ENCODE measurements around the gene SLC15A4. TPM values are rescaled to one million over a fixed set of nuclear protein-coding genes. Genes with fewer than 3 reads are reported as not detected.
"Not testable (repeated sequence)": the region's sequence is repeated elsewhere in the genome, so short reads cannot be mapped to it uniquely, and the experiment has no call there.

Gene SLC15A4
- polyA plus RNA-seq, 1 of the 3 experiments (the other 2 are of a cell fraction) = 14.5 TPM

- H3K9me3 ChIP-seq = no peaks in the 10 kb centered on the region
- H3K9me2 ChIP-seq = no peaks in the 10 kb centered on the region
- ChIA-PET CTCF (interaction anchor here (1.6 kb wide), 1 partner anchor 17 kb away, joined by 4 read pairs; the partner anchor contains the start of gene SLC15A4), POLR2A (no interaction called here)
- H4K20me1 ChIP-seq (ENCODE audit: insufficient read depth) = peaks cover 9% of the 10 kb centered on the region
- peaks cover 6 to 10% of the 10 kb centered on the region in 2 experiments; a peak in 2 of 4 replicates for H3K4me1 ChIP-seq (ENCODE audit: control insufficient read depth in 1 of 2, insufficient read depth in 2 of 2, low read depth in 1 of 2, low read length in 1 of 2)
- no peak overlapping the region for H3K9ac ChIP-seq
- H3K36me3 ChIP-seq (replicated peaks in 1 of 2; ENCODE audit: control insufficient read depth in 1 of 2, insufficient read depth in 2 of 2, low read length in 1 of 2) = peaks cover 37 to 50% of the 10 kb centered on the region in 2 experiments
- H3K79me2 ChIP-seq (ENCODE audit: insufficient read depth) = peaks cover 54% of the 10 kb centered on the region
- H3F3A ChIP-seq (replicated peaks; ENCODE audit: insufficient read depth) = peaks cover 11% of the 10 kb centered on the region
- TF ChIP-seq ELF1 (IDR thresholded peaks at IDR 0.05) (no peak), EZH2phosphoT487 (IDR thresholded peaks at IDR 0.05; ENCODE audit: borderline replicate concordance, low read depth) (no peak)
- no peak overlapping the region for H3K4me2 ChIP-seq
- no peak overlapping the region for H2AFZ ChIP-seq (ENCODE audit: low read depth)
- WGBS (ENCODE audit: low lambda C conversion rate) = 83% methylated on average over 9 of the region's 9 CpGs
- H3K27me3 ChIP-seq (ENCODE audit: insufficient read depth) = no peaks in the 10 kb centered on the region
- no peak for DNase-seq
- no peak overlapping the region for H3K4me3 ChIP-seq (ENCODE audit: low read depth in 2 of 2, low read length in 1 of 2)
- no peak overlapping the region for H3K27ac ChIP-seq (ENCODE audit: low read depth in 2 of 2, low read length in 1 of 2)
Measured at GRCh38 chr12:128806573-128806972, 17.2 kb downstream of the SLC15A4 start.

GRCh38 chr12:128805406-128805805 is 18.4 kb downstream of the SLC15A4 start:
- DNase-seq; H3K9me3 ChIP-seq; H3K4me3 ChIP-seq (ENCODE audit: low read depth in 2 of 2, low read length in 1 of 2); H3K9ac ChIP-seq; POLR2A ChIA-PET; H4K20me1 ChIP-seq (ENCODE audit: insufficient read depth); H3K9me2 ChIP-seq; H3K27me3 ChIP-seq (ENCODE audit: insufficient read depth); H3K4me1 ChIP-seq (ENCODE audit: control insufficient read depth in 1 of 2, insufficient read depth in 2 of 2, low read depth in 1 of 2, low read length in 1 of 2); H3K4me2 ChIP-seq; H3K27ac ChIP-seq (ENCODE audit: low read depth in 2 of 2, low read length in 1 of 2); H2AFZ ChIP-seq (ENCODE audit: low read depth): not testable (repeated sequence)
- Histone ChIP-seq H3K36me3 (replicated peaks in 1 of 2; ENCODE audit: control insufficient read depth in 1 of 2, insufficient read depth in 2 of 2, low read length in 1 of 2) (peaks cover 47 to 56% of the 10 kb centered on the region in 2 experiments), H3F3A (replicated peaks; ENCODE audit: insufficient read depth) (peaks cover 17% of the 10 kb centered on the region), H3K79me2 (ENCODE audit: insufficient read depth) (peaks cover 57% of the 10 kb centered on the region)
- WGBS (ENCODE audit: low lambda C conversion rate) = over 99% methylated on average over 5 of the region's 5 CpGs
- CTCF ChIA-PET = interaction anchor here (0.8 to 1.4 kb wide), 2 partner anchors 11 to 20 kb away, joined by 3 to 7 read pairs; no protein-coding TSS in a partner anchor

GRCh38 chr12:128804762-128805161 is 19.0 kb downstream of the SLC15A4 start:
- H4K20me1 ChIP-seq (ENCODE audit: insufficient read depth) = peaks cover 6% of the 10 kb centered on the region
- peaks cover 17% of the 10 kb centered on the region for H3F3A ChIP-seq (replicated peaks; ENCODE audit: insufficient read depth)
- H3K9me3 ChIP-seq = no peaks in the 10 kb centered on the region
- no peak overlapping the region for H2AFZ ChIP-seq (ENCODE audit: low read depth)
- CTCF ChIA-PET = interaction anchor here (1.4 kb wide), 1 partner anchor 10 kb away, joined by 7 read pairs; no protein-coding TSS in a partner anchor
- no peaks in the 10 kb centered on the region for H3K27me3 ChIP-seq (ENCODE audit: insufficient read depth)
- peaks cover 0 to 6% of the 10 kb centered on the region in 2 experiments; a peak in 2 of 4 replicates for H3K4me1 ChIP-seq (ENCODE audit: control insufficient read depth in 1 of 2, insufficient read depth in 2 of 2, low read depth in 1 of 2, low read length in 1 of 2)
- H3K4me2 ChIP-seq = no peak overlapping the region
- no peak overlapping the region for H3K27ac ChIP-seq (ENCODE audit: low read depth in 2 of 2, low read length in 1 of 2)
- H3K9me2 ChIP-seq = no peaks in the 10 kb centered on the region
- H3K9ac ChIP-seq = no peak overlapping the region
- H3K79me2 ChIP-seq (ENCODE audit: insufficient read depth) = peaks cover 53% of the 10 kb centered on the region
- DNase-seq = no peak
- no peak for TF ChIP-seq GABPA (IDR thresholded peaks at IDR 0.05; ENCODE audit: low read depth)
- TF ChIP-seq USF1 (IDR thresholded peaks at IDR 0.05; ENCODE audit: borderline replicate concordance, low read depth) = no peak
- no peak for TF ChIP-seq FOSL2 (IDR thresholded peaks at IDR 0.05; ENCODE audit: borderline replicate concordance, low read depth)
- no peak for TF ChIP-seq CTCF (IDR thresholded peaks at IDR 0.05)
- TF ChIP-seq JUND (IDR thresholded peaks at IDR 0.05) = no peak
- no peak for TF ChIP-seq ELF1 (IDR thresholded peaks at IDR 0.05)
- 95% methylated on average over 8 of the region's 8 CpGs for WGBS (ENCODE audit: low lambda C conversion rate)
- peaks cover 51 to 59% of the 10 kb centered on the region in 2 experiments for H3K36me3 ChIP-seq (replicated peaks in 1 of 2; ENCODE audit: control insufficient read depth in 1 of 2, insufficient read depth in 2 of 2, low read length in 1 of 2)
- H3K4me3 ChIP-seq (ENCODE audit: low read depth in 2 of 2, low read length in 1 of 2) = no peak overlapping the region
- POLR2A ChIA-PET = no interaction called here

All from SK-N-SH (cell line).